HG03159 (cell line): ENCODE measurements around the gene ALAD.
A peak's percentile ranks its signal among the peaks of the same experiment; 100 is the strongest.
"Not testable (repeated sequence)": the region's sequence is repeated elsewhere in the genome, so short reads cannot be mapped to it uniquely, and the experiment has no call there.

Source experiments
- ATAC-seq: cut with Tn5 transposase; IDR thresholded peaks from one replicate; pipeline ENCODE4 v1.9.1; 2021; ENCODE audit warnings: mild to moderate bottlenecking, moderate library complexity; ENCODE audit not compliant: unreplicated experiment

The ALAD gene

GRCh38 chr9:113401027-113401792 is at the start of gene ALAD:
TSS of gene ALAD (minus strand) at chr9:113401284. CDS start at chr9:113393559, 7,725 bp downstream.
- ATAC-seq = peak; percentile 98

- ATAC-seq = no peak
These were observed 48.3 kb upstream of the ALAD start for GRCh38 chr9:113449376-113449775.

GRCh38 chr9:113446323-113446740 is 45.2 kb upstream of the ALAD start:
- no peak for ATAC-seq

DNA sequence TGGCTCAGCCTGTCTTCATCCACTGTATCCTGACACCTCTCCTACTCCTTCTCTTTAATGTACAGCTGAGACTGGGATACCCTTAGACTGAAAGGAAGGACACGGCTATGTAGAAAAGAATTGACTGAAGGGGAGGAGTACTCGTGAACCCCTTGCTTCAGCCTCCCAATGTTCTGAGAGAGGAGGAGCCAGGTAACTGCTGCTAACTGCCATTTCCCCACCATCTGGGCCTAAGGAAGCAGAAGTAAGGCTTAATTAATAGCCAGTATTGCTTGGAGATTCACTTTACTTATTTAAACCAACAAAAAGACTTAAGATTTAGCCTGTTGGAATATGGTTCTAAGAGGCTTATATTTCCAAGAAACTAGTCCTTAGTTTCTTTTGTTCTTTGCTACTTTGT is 43.7 kb upstream of the ALAD start:
- no peak for ATAC-seq

GRCh38 chr9:113437716-113438115 is 36.6 kb upstream of the ALAD start:
- ATAC-seq = not testable (repeated sequence)

DNA sequence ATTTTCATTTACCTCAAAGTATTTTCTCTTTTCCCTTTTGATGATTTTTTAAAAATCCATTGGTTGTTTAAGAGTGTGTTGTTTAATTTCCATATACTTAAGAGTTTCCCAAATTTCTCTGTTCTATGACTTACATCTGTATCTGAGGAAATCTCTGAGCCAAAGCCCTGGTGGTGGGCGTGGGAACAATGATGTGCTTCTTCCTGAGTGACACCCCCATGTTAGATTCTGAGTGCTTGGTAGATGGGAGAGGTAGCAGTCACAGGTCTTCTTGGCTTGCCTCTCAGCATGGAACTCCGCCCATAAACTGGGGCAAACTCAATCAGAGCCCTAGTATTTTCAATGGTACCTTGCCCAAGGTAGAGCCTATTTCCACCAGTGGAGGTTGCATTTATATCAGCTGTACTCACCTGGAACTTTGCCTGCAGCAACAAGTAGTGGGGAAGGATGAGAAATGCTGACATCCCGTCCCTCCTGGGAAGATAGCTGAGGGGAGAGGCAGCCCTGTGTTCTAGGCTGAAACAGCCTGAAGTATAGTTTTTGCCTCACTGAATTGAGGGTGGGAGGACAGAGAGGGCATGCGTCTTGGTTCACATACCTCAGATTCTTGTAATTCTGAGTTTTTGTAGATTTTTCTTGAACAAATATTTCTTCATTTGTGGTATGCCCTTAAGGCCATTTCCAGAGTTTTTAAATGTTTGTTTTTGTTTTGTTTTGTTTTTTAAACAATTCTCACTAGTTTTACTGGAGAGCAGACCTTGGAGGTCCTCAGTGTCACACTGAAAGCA is 35.8 kb upstream of the ALAD start:
- no peak for ATAC-seq

DNA sequence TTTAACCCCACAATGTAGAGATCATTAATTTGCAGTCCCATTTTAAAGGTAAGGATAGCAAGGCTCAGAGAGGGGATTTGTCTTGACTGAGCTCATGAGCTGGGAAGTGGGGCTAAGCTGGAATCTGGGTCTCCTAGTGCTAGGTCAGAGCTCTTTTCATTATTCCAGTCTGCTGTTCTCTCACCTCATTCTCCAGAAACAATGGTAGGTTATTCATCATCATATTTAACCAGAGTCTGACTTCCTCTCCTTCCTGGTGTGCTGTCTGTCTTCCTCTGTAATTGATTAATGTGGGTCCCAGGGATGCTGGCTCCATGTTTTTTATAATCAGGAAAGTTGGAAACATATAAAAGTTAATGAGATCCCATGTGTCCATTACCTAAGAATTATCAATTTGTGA is 30.1 kb upstream of the ALAD start:
- ATAC-seq = no peak

GRCh38 chr9:113428062-113428615 is 27.1 kb upstream of the ALAD start:
- peak; percentile 65 for ATAC-seq

DNA sequence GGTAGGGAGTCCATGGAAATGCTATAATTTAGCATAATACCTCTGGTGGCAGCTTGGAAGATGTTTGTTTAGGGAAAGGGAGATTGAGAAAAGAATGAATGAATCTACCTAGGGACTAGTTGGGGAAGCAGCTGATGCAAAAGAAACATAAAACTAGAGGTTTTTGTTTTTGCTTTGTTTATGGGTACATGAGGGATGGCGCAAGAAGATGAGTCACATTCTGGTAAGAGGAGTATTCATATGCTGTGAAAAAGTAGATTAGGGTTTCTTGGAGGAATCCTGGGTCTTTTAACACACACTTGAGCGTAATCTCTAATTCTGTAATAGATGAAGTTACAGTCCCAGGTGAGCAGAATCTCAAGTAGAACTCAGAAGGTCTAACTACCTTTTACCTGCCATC is 26.5 kb upstream of the ALAD start:
- ATAC-seq = no peak

- ATAC-seq = no peak
These were observed 25.6 kb upstream of the ALAD start for GRCh38 chr9:113426701-113427100.

- ATAC-seq = no peak
These were observed 24.0 kb upstream of the ALAD start for GRCh38 chr9:113425072-113425471.

GRCh38 chr9:113421726-113422125 is 20.6 kb upstream of the ALAD start:
- no peak for ATAC-seq

DNA sequence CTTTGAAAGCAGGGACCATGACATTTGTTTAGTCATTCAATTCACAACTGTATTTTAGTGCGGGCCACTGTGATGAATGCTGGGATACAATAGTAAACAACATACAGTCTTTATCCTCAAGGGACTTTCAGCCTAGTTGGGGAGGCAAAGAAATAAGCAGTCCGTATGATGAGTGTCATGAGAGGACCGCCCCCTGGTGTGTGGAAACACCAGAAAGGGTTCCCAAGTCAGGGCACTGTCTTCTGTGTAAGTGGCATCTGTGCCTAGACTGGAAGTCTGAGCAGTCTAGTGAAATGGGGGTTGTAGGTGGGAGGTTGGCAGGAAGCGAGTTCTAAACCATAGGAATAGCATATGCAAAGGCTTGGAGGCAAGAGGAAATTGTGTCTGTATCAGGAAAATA is 16.3 kb upstream of the ALAD start:
- ATAC-seq = no peak

- ATAC-seq = peak; percentile 97
These were observed 15.2 kb upstream of the ALAD start for GRCh38 chr9:113416149-113416721.

DNA sequence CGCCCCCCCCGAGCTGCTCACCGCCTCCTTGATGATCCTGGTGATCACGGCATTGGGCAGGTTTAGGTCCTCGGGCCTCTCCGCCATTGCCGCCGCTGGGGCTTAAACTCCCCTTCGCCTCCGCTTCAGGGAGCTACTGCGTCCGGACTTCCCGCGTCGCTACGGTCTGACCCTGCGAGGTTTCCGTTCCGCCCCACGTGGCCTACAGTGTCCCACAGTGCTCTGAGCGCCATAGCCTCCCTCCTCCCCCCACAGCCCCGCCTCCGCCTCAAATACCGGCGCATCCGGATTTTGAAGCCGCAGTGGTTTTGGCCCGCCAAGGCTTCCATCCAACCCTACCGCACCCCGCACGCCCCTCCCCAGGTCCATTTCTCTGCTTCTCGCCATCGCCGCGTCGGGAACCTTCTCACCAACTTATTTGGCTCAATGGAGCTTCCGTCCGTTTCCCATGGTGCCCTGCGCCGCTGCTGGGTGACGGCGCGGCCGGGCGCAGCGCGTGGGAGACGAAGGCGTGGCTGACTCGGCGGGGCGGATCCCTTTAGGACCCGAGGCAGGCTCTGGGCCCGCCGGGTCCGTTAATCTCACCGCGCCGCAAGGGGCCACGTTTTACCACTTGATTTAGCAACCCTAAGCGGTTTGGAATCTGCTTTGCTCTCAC is 9.3 kb upstream of the ALAD start, which contains the start of the genes C9orf43 and POLE3:
Gene C9orf43 (plus strand): TSS at position 541 of the 658 bp plus-strand sequence. CDS start 2,747 bp downstream, outside the sequence.
Gene POLE3 (minus strand): TSS at position 469 of the 658 bp plus-strand sequence. CDS start 382 bp downstream, at position 87.
- peak; percentile 92 for ATAC-seq

- ATAC-seq = peak; percentile 14
These were observed 8.8 kb upstream of the ALAD start for GRCh38 chr9:113409883-113410206.

GRCh38 chr9:113409481-113409880 is 8.4 kb upstream of the ALAD start:
- ATAC-seq = no peak

DNA sequence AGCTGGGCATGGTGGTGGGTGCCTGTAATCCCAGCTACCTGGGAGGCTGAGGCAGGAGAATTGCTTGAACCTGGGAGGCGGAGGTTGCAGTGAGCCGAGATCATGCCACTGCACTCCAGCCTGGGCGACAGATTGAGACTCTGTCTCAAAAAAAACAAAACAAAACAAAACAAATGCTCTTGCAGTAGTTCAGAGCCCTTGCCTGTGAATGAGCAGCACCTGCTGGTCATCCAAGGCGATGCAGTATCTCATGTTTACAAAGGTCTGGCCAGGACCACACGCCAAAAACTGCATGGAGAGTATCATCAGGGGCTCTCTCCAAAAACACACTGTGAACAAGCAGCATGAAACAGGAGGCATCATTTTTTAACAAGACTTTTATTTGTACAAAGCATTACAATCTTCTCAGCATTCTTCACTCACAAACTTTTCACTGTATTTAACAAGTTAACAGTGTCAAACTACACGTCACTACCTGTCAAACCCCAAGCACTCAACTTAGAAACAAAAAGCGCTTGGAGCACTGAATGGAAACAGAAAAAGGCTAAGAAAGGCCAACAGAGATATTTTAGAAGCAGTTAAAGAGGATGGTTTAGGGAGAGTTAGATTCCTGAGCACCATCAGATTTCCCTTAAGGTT is 5.9 kb upstream of the ALAD start:
- ATAC-seq = peak; percentile 29

- ATAC-seq = not testable (repeated sequence)
These were observed 5.3 kb upstream of the ALAD start for GRCh38 chr9:113406353-113406752.

DNA sequence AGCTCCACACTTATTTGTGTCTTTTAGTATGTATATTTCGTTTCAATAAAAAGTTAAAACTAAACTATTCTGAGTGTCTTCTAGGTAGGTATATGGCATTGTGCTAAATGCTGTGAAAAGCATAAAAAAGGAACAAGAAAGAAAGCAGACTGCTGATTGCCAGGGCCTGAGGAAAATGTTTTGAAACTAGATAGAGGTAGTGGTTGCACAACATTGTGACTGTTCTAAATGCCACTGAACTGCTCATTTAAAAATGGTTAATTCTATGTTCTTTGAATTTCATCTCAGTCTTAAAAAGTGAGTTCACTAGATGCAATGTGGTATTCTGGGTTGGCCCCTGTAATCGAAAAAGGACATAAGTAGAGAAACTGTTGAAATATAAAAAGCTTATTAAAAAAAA is 2.6 kb upstream of the ALAD start:
- no peak for ATAC-seq
